DMS114 treated with DMSO at 0.1 percent for 48 hours (cell line): Measurements from ENCODE around the gene SDK2.
"Not testable (repeated sequence)": the region's sequence is repeated elsewhere in the genome, so short reads cannot be mapped to it uniquely, and the experiment has no call there.

Experiments
- DNase-seq: peaks from one replicate; lab custom pipeline; 2025; ENCODE audit not compliant: unreplicated experiment; lab: John Stamatoyannopoulos, UW

SDK2 gene

DNA sequence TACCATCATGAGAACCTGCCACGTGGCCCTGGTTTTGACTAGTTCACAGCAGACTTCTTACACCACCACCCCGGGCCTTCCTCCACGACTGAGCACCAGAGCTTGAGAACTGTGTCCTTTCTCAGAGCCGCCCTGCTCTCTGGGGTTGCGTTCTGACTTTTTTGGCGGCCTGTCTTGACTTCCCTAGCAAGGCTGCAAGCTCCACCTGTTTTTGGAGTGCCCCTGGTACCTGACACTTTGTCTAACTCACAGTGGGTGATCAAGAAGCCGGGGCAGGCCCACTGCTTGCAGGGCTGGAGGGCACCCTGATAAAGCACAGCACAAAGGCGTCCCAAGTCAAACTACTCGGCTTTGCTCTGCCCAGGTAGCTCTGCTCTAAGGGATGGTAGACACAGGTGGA, 154.3 kb downstream of the SDK2 start:
- no peak for DNase-seq

DNA sequence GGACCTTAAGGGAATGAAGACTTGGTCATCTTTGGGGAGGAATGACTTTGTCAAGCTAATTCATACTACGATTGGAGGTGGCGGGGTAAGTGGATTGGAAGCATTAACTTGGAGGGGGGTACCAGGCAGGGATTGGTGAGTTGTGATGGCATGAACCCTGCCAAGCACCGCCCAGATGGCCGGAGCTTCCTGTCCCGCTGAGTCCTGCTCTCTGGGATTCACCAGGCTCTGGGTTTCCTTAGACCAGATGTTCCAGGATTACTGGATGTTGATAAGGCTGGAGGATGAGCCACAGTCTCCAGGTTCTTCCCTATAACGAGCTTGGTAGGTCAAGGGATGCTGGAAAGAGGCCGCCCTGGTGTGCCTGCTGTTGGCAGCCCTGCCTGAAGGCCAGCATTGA, 154.9 kb downstream of the SDK2 start:
- no peak for DNase-seq

DNA sequence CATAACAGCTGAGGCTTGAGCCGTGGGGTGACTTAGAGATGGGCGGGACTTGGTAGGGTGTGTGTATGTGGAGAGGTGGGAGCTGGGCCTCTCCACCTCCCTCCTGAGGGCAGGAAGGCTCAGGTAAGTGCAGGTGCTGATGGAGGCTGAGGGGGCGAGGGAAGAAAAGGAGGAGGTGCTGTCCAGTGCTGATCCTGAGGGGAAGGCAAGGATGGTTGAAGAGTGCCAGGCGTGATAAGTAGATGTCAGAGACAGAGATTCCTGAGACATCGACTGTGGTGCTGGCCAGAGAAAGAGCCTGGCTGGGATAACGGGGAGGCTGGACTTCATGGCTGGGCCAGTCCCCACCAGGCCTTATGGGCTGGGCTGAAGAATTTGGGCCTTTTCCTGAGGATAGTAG, 159.1 kb downstream of the SDK2 start:
- DNase-seq = no peak

DNA sequence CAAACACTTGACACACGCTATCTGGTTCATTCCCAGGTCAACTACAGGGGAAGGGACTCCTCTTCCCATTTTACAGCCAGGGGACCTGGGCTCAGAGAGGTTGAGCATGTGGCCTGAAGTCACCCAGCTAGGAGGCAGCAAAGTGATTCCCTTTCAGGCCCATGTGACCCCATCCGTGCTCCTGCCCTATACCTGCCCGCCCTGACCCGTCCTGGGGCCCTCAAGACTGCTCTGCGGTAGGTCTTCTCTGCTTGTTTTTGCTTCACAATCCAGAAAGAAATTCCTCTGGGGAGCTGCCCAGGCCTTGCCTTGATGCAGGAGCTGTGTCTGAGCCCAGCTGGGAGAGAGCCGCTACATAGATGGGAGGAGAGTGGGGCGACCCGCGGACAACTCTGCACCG, 161.4 kb downstream of the SDK2 start:
- DNase-seq = no peak

DNA sequence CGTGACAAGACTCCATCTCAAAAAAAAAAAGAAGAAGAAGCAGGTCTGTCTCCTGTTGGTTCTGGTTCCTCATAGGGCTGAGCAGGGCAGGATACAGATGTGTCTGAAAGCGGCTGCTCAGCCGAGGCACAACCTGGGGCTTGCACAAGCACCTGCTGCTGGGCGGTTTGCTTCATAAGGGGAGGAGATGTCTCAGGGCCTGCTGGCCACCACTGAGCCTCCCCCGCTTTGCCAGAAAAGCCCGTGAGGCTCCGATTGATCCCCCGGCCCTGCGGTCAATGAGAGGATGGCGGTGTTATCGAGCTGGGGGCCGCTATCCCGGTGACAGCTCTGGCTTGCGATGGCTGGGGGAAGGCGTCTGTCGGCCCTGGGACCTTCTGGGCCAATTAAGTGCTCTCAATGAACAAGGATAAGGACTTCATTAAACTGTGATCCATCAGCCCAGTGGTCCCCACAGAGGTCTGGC, 162.0 kb downstream of the SDK2 start:
- no peak for DNase-seq

DNA sequence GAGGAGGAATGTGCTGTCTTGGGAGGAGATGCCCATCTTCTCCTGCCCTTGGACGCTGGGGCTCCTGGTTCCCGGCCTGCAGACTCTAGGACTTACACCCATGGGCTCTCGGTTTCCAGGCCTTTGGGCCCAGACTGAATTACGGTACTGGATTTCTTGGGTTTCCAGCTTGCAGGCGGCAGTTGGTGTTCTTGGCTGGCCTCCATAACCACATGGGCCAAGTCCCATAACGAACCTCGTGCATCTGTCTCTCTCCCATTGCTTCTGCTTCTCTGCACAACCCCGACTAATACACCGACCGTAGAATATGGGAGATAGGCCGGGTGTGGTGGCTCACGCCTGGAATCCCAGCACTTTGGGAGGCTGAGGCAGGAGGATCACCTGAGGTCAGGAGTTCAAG, 162.6 kb downstream of the SDK2 start:
- DNase-seq = no peak

DNA sequence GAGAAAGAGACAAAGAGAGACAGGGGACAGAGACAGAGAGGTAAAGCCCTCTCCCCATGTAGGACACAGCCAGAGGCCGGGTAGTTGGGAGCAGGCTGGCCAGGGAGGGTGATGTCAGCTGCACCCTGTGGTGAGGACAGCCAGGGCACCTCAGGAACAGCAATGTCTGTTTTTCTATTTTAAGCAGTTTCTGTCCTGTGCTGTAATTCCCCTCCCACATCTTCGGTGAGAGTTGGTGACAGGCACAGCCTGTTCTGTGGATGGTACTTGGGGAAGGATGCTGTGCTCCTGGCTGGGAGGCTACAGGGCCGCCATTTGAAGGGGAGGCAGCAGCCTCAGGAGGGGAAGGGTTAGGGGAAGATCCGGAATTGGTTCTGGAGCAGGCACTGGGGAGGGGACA, 163.5 kb downstream of the SDK2 start:
- no peak for DNase-seq

DNA sequence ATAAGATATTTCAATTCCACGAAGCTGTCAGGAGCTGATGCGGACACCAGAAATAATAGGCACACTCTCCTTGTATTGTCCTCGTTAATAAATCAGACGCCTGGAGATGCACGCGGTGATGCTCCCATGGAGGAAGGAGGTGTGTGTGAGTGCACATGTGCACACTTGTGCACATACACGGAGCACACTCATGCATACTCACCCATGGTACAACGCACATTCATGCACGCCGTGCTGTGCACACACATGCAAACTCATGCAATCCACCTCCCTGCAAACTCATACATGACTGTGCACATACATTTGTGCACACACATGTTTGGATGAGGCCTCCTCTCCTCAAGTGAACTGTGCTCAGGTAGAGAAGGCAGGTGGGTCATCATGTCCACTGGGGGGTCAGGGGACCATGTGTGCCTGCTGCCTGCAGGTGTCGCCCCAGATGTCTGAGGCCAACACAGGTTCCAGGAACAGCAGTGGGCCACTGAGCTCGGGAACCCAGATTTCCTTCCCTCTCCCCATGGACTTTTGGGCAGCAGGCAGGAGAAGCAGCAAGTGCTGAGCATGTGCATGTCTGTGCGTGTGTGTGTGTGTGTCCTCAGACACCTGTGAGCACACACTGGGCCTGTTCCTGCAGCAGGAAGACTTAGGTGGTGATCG, 165.3 kb downstream of the SDK2 start:
- no peak for DNase-seq

DNA sequence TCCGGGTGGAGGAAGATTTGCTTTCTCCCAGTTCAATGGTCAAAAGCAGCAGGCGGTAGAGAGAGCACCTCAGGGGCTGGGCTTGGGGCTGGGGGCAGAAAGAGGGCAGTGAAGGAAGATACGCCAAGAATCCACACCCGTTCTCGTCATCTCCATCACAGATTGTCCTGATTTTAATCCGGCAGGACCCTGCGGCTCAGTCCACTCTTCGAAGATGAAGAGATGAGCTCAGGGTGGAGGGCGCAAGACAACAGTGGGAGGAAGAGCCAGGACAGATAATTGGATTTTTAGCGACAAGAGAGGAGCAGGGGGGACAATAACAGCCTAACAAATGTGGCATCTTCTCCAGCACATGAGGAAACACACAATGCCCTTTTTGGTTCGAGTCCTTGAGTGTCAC, 165.9 kb downstream of the SDK2 start:
- no peak for DNase-seq

DNA sequence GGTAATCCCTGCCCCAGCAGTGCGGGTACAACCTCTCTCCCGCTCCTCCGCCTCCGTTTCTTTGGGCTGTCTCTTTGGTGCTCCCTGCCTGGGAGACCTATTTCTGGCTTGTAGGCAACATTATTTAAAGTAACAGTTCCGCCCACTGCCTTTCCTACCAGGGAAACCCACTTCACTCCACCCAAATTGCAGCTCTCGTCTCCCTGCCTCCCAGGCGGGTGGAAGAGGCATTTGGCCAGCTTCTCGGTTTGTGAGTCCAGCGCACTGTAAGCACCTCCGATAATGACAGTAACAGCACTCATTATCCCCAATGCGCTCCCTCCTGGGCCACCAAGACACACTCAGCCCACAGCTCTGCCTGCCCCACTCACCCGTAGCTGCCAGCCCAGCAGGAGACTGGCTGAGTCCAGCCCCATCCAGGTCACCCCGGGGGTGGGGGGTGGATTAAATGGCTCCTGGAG, 167.3 kb downstream of the SDK2 start:
- no peak for DNase-seq

GRCh38 chr17:73474370-73474988, 169.8 kb downstream of the SDK2 start:
- no peak for DNase-seq

DNA sequence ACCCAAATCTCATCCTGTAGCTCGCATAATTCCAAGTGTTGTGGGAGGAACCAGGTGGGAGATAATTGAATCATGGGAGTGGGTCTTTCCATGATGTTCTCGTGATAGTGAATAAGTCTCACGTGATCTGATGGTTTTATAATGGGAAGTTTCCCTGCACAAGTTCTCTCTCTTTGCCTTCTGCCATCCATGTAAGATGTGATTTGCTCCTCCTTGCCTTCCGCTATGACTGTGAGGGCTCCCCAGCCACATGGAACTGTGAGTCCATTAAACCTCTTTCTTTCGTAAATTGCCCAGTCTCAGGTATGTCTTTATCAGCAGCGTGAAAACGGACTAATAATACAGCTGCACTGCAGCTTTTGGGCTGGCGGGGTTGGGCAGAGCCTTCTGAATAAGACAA, 171.5 kb downstream of the SDK2 start:
- DNase-seq = not testable (repeated sequence)

DNA sequence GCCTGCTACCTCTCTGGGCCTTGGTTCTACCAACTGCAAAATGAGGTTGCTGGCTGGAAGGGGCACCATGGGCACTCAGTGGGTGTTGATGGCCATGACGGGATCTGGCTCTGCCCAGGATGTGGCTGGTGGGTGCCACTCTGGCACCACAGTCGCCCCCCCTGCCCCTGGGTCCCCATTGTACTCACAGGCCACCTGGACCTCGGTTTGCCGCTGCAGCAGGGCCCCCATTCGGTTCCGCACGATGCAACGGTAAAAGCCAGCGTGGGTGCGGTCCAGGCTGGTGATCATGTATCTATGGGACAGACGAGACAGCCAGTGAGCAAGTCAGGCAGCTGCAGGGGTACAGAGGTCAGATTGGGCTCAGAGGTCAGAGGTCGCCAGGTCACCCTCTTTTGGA, 172.3 kb downstream of the SDK2 start:
- no peak for DNase-seq

- DNase-seq = no peak
These were observed 173.9 kb downstream of the SDK2 start for GRCh38 chr17:73470316-73470826.

DNA sequence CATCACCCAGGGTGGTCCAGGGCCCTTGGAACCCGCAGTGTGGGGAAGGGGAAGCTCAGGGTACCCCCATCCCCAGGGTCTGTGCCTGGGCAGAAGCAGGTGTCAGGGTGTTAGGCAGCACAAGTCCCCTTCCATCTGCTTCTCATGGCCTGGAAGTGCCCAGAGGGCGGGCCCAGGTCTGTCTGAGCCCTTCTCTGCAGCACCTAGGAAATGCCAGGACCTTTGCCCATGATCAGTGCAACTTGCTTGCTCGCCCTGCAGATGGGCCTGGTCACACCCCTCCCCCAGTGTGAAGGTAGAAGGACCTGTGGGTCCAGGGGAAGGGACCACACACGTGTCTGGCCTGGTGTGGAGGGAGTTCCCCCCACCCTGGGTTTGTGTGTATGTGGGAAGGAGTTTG, 174.9 kb downstream of the SDK2 start:
- no peak for DNase-seq

DNA sequence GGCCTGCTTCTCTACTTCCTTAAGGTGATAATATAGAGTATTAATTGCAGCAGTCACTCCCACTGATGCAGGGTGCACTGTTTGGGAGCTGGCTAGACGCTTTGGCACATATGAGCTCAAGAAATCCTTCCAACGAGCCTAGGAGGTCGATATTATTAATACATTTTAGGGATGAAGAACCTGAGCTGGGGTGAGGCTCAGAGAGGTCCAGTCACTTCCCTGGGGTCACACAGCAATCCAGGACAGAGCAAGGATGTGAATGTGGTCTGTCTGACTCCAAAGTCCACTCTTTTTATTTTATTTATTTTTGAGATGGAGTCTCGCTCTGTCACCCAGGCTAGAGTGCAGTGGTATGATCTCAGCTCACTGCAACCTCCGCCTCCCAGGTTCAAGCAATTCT, 176.0 kb downstream of the SDK2 start:
- DNase-seq = no peak

DNA sequence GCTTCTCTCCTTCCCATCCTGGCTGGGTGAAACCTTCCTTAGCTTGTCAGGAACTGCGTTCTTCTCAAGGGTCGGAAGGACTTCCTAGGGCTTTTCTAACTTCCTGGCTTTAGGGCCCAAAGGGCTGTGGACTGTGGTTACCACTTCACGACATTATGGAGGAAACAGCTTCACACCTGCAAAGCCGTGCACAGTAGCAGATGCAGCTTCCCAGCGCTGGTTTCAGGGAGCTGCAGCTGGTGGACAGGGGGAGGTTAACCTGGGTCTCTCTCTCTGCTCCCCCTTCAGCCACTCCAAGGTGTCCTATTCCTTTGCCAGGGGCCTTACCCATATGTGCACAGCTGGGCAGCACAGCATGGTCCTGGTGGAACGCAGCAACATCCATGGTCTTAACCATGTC, 176.6 kb downstream of the SDK2 start:
- no peak for DNase-seq

DNA sequence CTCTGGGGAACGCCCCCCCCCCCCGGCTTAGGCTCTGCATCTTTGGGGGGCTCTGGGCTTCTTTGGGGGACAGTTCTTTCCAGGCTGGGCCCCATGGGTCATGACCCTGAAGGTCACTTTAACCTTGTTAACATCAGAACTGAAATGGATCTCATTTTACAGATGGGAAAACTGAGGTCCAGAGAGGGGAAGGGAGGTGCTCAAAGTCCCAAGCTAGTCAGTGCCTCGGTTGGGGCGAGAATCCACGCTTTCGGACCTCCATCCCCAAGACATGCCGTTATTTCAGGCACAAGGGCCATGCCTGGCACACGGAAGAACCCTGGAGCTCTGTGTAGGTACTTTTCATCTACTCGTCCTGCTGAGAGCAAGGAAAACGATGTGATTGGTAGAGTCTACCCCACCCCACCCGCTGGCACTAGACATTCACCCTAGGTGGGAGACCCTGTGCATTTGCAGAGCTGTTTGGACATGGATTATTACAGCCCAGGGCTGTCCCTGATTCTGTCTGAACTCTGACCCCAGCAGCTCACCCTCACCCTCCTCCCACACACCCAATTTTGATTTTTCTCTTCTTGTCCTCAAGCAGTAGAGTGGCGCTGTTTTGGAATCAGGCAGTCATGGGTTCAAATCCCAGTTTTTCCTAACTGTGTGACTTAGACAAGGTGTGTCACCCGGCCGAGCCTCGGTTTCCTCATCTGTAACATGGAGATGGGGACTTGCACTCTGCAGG, 177.4 kb downstream of the SDK2 start:
- no peak for DNase-seq

DNA sequence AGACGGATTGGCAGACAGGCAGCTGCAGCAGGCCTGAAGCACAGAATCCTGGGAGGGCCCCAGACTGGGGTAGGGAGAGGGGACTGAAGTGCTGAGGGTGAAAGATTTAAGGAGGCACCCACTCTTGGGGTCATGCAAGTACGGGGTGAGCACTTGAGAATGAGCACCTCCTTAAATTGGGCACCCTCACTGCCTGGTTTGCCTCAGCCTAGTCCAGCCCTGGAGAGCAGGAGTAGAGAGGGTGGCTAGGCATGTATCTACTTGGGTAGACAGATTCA, 178.4 kb downstream of the SDK2 start:
- DNase-seq = no peak

DNA sequence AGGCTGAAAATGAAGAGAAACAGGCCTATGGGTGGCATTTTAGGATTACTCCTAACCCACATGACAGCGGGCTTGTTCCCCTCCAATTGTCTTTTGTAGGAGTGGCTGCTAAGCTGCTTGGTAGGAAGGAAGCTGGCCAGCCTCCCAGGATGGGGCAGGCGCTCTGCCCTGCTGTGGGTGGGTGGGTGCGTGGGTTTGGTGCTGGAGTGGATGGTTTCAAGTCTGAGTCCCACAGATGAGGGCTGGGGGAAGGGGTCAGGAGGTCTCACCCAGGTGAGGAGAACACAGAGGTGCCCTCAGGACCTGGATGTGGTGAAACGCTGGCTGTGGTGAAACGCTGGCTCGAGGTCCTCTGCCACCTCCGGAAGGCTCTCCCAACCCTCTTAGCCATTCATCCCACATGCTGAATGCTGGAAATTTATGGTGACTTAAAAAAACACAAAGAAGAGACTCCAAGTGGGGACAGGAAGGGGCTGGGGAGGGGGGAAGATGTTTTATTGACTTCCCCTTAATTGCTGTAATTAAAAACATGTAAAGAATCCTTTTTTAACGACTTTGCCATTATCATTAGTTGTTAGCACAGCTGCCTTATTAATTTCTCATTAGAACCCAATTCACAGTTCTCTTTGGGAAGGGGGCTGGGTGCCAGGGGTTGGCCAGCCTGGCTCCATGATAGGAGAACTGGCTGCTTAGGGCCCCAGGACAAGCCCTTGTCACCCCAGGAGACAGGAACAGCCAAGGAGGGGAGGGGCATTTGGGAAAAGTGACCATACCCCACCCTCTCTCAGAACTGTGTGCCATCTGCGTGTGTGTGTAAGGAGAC, 178.9 kb downstream of the SDK2 start:
- no peak for DNase-seq

- no peak for DNase-seq
These were observed 179.8 kb downstream of the SDK2 start for GRCh38 chr17:73464447-73464846.
